Measurements from ENCODE around the gene FHIT. TPM values are rescaled to one million over a fixed set of nuclear protein-coding genes. Genes with fewer than 3 reads are reported as not detected.

The FHIT gene
- total RNA-seq, 2 experiments from 2014 or later = 86.0 to 90.6 TPM

GRCh38 chr3:60120245-60120644, 1131.0 kb downstream of the FHIT start:
- no peak overlapping the region for H3K27ac ChIP-seq (ENCODE audit: low read depth in 1 of 2, low read length in 2 of 2)
- no peak for TF ChIP-seq CTCF (IDR thresholded peaks at IDR 0.05)
- H3K27ac Mint-ChIP-seq = no peak overlapping the region
- no peaks in the 10 kb centered on the region for H3K36me3 Mint-ChIP-seq (ENCODE audit: low read depth)
- no peaks in the 10 kb centered on the region for H3K9me3 ChIP-seq (ENCODE audit: control insufficient read depth in 1 of 2, insufficient read depth in 1 of 2, low read length in 2 of 2)
- no peaks in the 10 kb centered on the region for H3K27me3 Mint-ChIP-seq
- no peaks in the 10 kb centered on the region for H3K27me3 ChIP-seq (ENCODE audit: control insufficient read depth in 1 of 2, insufficient read depth in 2 of 2, low read length in 2 of 2)
- POLR2A ChIA-PET = no interaction called here
- no peak overlapping the region for H3K4me3 Mint-ChIP-seq
- no peaks in the 10 kb centered on the region for H3K4me1 ChIP-seq (ENCODE audit: insufficient read depth, low read length)
- DNase-seq (no peak), ATAC-seq (ENCODE audit: poor library complexity) (no peak)
- CTCF ChIA-PET = no interaction called here
- peaks cover 4% of the 10 kb centered on the region for H3K4me1 Mint-ChIP-seq (ENCODE audit: low read depth)
- H3K36me3 ChIP-seq (ENCODE audit: insufficient read depth, low read length) = no peaks in the 10 kb centered on the region
- no peaks in the 10 kb centered on the region for H3K9me3 Mint-ChIP-seq
- H3K4me3 ChIP-seq (ENCODE audit: low read length) = no peak overlapping the region
- intact Hi-C loops (cut with DNase I, micrococcal nuclease) = no loop called here

- ChIA-PET CTCF (interaction anchor here (0.6 to 0.7 kb wide), 2 partner anchors 25 to 114 kb away, joined by 3 to 5 read pairs; no protein-coding TSS in a partner anchor), POLR2A (no interaction called here)
- H3K9me3 ChIP-seq (ENCODE audit: control insufficient read depth in 1 of 2, insufficient read depth in 1 of 2, low read length in 2 of 2) = no peaks in the 10 kb centered on the region
- intact Hi-C loops (cut with DNase I, micrococcal nuclease) = no loop called here
- ATAC-seq (ENCODE audit: poor library complexity) (no peak), DNase-seq (no peak)
- H3K27ac Mint-ChIP-seq = no peak overlapping the region
- H3K27me3 ChIP-seq (ENCODE audit: control insufficient read depth in 1 of 2, insufficient read depth in 2 of 2, low read length in 2 of 2) = no peaks in the 10 kb centered on the region
- H3K9me3 Mint-ChIP-seq = no peaks in the 10 kb centered on the region
- no peak overlapping the region for H3K4me3 Mint-ChIP-seq
- H3K36me3 ChIP-seq (ENCODE audit: insufficient read depth, low read length) = no peaks in the 10 kb centered on the region
- no peaks in the 10 kb centered on the region for H3K36me3 Mint-ChIP-seq (ENCODE audit: low read depth)
- no peaks in the 10 kb centered on the region for H3K4me1 ChIP-seq (ENCODE audit: insufficient read depth, low read length)
- no peak overlapping the region for H3K4me3 ChIP-seq (ENCODE audit: low read length)
- no peaks in the 10 kb centered on the region for H3K27me3 Mint-ChIP-seq
- peaks cover 3% of the 10 kb centered on the region for H3K4me1 Mint-ChIP-seq (ENCODE audit: low read depth)
- H3K27ac ChIP-seq (ENCODE audit: low read depth in 1 of 2, low read length in 2 of 2) = no peak overlapping the region
- TF ChIP-seq CTCF (IDR thresholded peaks at IDR 0.05) = no peak
Observed at GRCh38 chr3:60114191-60114590, 1137.1 kb downstream of the FHIT start.

GRCh38 chr3:60107275-60107674, 1144.0 kb downstream of the FHIT start:
- Mint-ChIP-seq H3K27me3 (no peaks in the 10 kb centered on the region), H3K27ac (no peak overlapping the region), H3K4me3 (no peak overlapping the region), H3K9me3 (no peaks in the 10 kb centered on the region), H3K36me3 (ENCODE audit: low read depth) (no peaks in the 10 kb centered on the region), H3K4me1 (ENCODE audit: low read depth) (peaks cover 37% of the 10 kb centered on the region)
- DNase-seq (no peak), ATAC-seq (ENCODE audit: poor library complexity) (no peak)
- POLR2A ChIA-PET = interaction anchor here (0.9 to 1.6 kb wide), 2 partner anchors 13 to 28 kb away, joined by 3 to 4 read pairs; no protein-coding TSS in a partner anchor
- Histone ChIP-seq H3K9me3 (ENCODE audit: control insufficient read depth in 1 of 2, insufficient read depth in 1 of 2, low read length in 2 of 2) (no peaks in the 10 kb centered on the region), H3K27ac (ENCODE audit: low read depth in 1 of 2, low read length in 2 of 2) (no peak overlapping the region), H3K4me3 (ENCODE audit: low read length) (no peak overlapping the region), H3K36me3 (ENCODE audit: insufficient read depth, low read length) (no peaks in the 10 kb centered on the region), H3K4me1 (ENCODE audit: insufficient read depth, low read length) (no peaks in the 10 kb centered on the region), H3K27me3 (ENCODE audit: control insufficient read depth in 1 of 2, insufficient read depth in 2 of 2, low read length in 2 of 2) (no peaks in the 10 kb centered on the region)
- CTCF ChIA-PET = no interaction called here
- no peak for TF ChIP-seq CTCF (IDR thresholded peaks at IDR 0.05)
- intact Hi-C loops (cut with DNase I, micrococcal nuclease) = no loop called here

Data from CD4-positive, alpha-beta T cell (primary cell).